Measurements from ENCODE around the gene HPD. TPM values are rescaled to one million over a fixed set of nuclear protein-coding genes. Genes with fewer than 3 reads are reported as not detected.
A peak's percentile ranks its signal among the peaks of the same experiment; 100 is the strongest.
"Not testable (repeated sequence)": the region's sequence is repeated elsewhere in the genome, so short reads cannot be mapped to it uniquely, and the experiment has no call there.

HPD gene
- total and polyA plus RNA-seq, 11 donors, result 0.36 to 2.2 (median 1.5) TPM

DNA sequence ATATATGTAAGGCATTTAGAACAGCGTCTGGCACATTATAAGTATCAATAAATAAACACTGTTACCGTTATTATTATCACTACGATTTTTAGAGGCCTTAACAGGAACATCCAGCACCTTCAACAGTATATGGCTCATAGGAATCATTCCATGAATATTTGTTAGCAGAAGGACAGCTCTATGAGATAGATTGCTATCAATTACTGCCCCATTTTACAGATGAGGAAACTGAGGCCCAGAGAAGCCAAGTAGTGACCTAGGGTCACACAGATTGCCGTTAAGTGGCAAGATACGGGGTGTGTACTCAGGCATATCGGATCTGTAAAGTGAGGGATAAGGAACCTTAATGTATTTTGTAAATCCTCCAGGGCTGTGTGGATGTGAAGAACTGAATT lies 29.4 kb upstream of the HPD start:
- ATAC-seq (peak in 1 of 4 donors; percentile 7), DNase-seq (no peak)
- Histone ChIP-seq H3K4me1 (peaks cover 3 to 29% (median 16%) of the 10 kb centered on the region in 12 donors), H3K4me3 (peak overlapping the region; percentile 52 to 94 (median 84)), H3K36me3 (peaks cover 0 to 27% (median 5%) of the 10 kb centered on the region in 9 donors), H3K9me3 (no peaks in the 10 kb centered on the region), H3K27me3 (no peaks in the 10 kb centered on the region), H3K27ac (peak overlapping the region in 11 of 12 donors; percentile 87 to 98 (median 94))
- no peak for TF ChIP-seq POLR2A (IDR thresholded peaks at IDR 0.05)
- TF ChIP-seq, protein P1, sequence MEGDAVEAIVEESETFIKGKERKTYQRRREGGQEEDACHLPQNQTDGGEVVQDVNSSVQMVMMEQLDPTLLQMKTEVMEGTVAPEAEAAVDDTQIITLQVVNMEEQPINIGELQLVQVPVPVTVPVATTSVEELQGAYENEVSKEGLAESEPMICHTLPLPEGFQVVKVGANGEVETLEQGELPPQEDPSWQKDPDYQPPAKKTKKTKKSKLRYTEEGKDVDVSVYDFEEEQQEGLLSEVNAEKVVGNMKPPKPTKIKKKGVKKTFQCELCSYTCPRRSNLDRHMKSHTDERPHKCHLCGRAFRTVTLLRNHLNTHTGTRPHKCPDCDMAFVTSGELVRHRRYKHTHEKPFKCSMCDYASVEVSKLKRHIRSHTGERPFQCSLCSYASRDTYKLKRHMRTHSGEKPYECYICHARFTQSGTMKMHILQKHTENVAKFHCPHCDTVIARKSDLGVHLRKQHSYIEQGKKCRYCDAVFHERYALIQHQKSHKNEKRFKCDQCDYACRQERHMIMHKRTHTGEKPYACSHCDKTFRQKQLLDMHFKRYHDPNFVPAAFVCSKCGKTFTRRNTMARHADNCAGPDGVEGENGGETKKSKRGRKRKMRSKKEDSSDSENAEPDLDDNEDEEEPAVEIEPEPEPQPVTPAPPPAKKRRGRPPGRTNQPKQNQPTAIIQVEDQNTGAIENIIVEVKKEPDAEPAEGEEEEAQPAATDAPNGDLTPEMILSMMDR (IDR thresholded peaks at IDR 0.05), result peak in 1 of 12 donors; percentile 10
- 63 to 68% (median 66%) methylated on average over 6 of the region's 6 CpGs for WGBS, 4 donors
- intact Hi-C loops (cut with DNase I), result loop anchor here (1.0 to 10.0 kb wide), 12 partner anchors 46 to 201 kb away; partner anchors contain the start of gene TMEM120B (in 2 of the 10)

DNA sequence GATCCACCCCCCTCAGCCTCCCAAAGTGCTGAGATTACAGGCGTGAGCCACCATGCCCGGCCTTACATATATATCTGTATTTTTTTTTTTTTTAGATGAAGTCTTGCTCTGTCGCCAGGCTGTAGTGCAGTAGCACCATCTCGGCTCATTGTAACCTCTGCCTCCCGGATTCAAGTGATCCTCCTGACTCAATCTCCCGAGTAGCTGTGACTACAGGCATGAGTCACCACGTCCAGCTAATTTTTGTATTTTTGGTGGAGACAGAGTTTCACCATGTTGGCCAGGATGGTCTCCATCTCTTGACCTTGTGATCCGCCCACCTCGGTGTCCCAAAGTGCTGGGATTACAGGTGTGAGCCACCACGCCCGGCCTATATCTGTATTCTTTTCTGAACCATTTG lies 26.5 kb upstream of the HPD start:
- not testable (repeated sequence) for H3K36me3 ChIP-seq, DNase-seq, H3K9me3 ChIP-seq, H3K27me3 ChIP-seq, H3K27ac ChIP-seq, H3K4me3 ChIP-seq, ATAC-seq
- H3K4me1 ChIP-seq, result peaks cover 3 to 18% (median 12%) of the 10 kb centered on the region in 12 donors
- WGBS, 4 donors, result 84 to 88% (median 87%) methylated on average over 11 of the region's 11 CpGs
- intact Hi-C loops (cut with DNase I), result loop anchor here in 8 of 10 donors (5.0 to 10.0 kb wide), 9 partner anchors 43 to 198 kb away; partner anchors contain the start of gene TMEM120B (in 2 of the 8)

DNA sequence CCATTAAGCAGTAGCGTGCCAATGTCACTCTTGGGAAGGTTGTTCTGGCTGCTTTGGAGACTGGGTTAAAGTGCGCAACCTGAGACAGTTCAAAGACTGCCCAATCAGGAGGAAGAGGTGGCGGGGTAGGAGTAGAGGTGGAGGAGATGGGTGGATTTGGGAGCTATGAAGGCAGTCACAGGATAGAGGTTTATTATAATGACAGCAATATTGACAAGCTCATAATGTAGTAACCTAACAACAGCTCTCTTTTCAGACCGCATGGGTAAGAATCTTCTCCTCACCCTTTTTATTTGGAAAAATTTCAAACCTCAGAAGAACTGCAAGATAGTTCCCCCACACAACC lies 24.6 kb upstream of the HPD start:
- no peaks in the 10 kb centered on the region for H3K36me3 ChIP-seq
- no peak for DNase-seq
- H3K4me1 ChIP-seq, result peaks cover 0 to 7% (median 2%) of the 10 kb centered on the region in 12 donors
- ATAC-seq, result no peak
- no peak overlapping the region for H3K27ac ChIP-seq
- no peaks in the 10 kb centered on the region for H3K9me3 ChIP-seq
- H3K4me3 ChIP-seq, result no peak overlapping the region
- TF ChIP-seq, protein P1 (IDR thresholded peaks at IDR 0.05), result no peak
- TF ChIP-seq POLR2A (IDR thresholded peaks at IDR 0.05), result no peak
- intact Hi-C loops (cut with DNase I), result loop anchor here in 4 of 10 donors (10.0 kb wide), 2 partner anchors 168 to 188 kb away; partner anchors contain the start of gene TMEM120B (in 1 of the 4)
- WGBS, 4 donors, result 59 to 68% (median 66%) methylated on average over 4 of the region's 4 CpGs
- no peaks in the 10 kb centered on the region for H3K27me3 ChIP-seq

DNA sequence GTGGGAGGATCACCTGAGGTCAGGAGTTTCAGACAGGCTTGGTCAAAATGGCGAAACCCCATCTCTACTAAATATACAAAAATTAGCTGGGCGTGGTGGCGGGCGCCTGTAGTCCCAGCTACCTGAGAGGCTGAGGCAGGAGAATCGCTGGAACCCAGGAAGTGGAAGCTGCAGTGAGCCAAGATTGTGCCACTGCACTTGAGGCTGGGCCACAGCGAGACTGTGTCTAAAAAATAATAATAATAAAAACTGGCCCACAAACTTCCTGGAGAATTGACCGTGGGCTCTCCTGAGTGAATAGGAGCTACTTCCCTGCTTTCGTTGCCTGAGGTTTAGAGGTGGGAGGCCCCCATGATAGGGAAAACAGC lies 17.4 kb upstream of the HPD start:
- H3K36me3 ChIP-seq; H3K4me1 ChIP-seq; intact Hi-C loops (cut with DNase I); H3K9me3 ChIP-seq; H3K4me3 ChIP-seq; ATAC-seq; H3K27ac ChIP-seq; DNase-seq; H3K27me3 ChIP-seq: not testable (repeated sequence)
- whole genome bisulfite sequencing, 4 donors, result 87 to 91% (median 90%) methylated on average over 8 of the region's 8 CpGs

GRCh38 chr12:121875582-121875981 lies 16.9 kb upstream of the HPD start:
- Histone ChIP-seq H3K9me3 (no peaks in the 10 kb centered on the region), H3K4me3 (no peak overlapping the region), H3K36me3 (no peaks in the 10 kb centered on the region), H3K27ac (no peak overlapping the region), H3K4me1 (peaks cover 0 to 7% (median 0%) of the 10 kb centered on the region in 12 donors), H3K27me3 (no peaks in the 10 kb centered on the region)
- ATAC-seq, result no peak
- intact Hi-C loops (cut with DNase I), result no loop called here
- DNase-seq, result no peak
- TF ChIP-seq POLR2A (IDR thresholded peaks at IDR 0.05), result no peak
- TF ChIP-seq, protein P1 (IDR thresholded peaks at IDR 0.05), result no peak
- WGBS, 4 donors, result 89 to 93% (median 90%) methylated on average over 6 of the region's 6 CpGs
